WERI-Rb-1 (cell line): ENCODE results near the gene GARIN5A.
"Not testable (repeated sequence)": the region's sequence is repeated elsewhere in the genome, so short reads cannot be mapped to it uniquely, and the experiment has no call there.

Experiments
- DNase-seq: peaks from one replicate; pipeline ENCODE4 v3.0.0-alpha.2; 2020
- H3K27ac ChIP-seq: fragments of 250-450 bp; sonication (Bioruptor Pico); 2 replicates; pipeline ENCODE4 v1.5.1; 2020; ENCODE audit warnings: mild to moderate bottlenecking, moderate library complexity
- H3K27me3 ChIP-seq: fragments of 250-450 bp; sonication (Bioruptor Pico); 2 replicates; pipeline ENCODE4 v1.5.1; 2021; ENCODE audit warnings: mild to moderate bottlenecking, low read depth, moderate library complexity; ENCODE audit not compliant: insufficient read depth, severe bottlenecking
- H3K36me3 ChIP-seq: fragments of 250-450 bp; sonication (Bioruptor Pico); 2 replicates; pipeline ENCODE4 v1.5.1; 2020; ENCODE audit warnings: mild to moderate bottlenecking, moderate library complexity
- H3K4me3 ChIP-seq: 2 replicates; pipeline ENCODE4 v1.5.1; 2011; ENCODE audit warnings: low read depth, mild to moderate bottlenecking, control low read depth, low read length
- H3K9me3 ChIP-seq: fragments of 250-450 bp; sonication (Bioruptor Pico); 2 replicates; pipeline ENCODE4 v1.5.1; 2021; ENCODE audit warnings: mild to moderate bottlenecking, moderate library complexity; ENCODE audit not compliant: severe bottlenecking
- TF ChIP-seq, protein P1 (sequence below): IDR thresholded peaks from 2 replicates; pipeline ENCODE4 v1.5.1; 2011; ENCODE audit warnings: low read depth, mild to moderate bottlenecking, control low read depth, inconsistent platforms, low read length

Gene GARIN5A

DNA sequence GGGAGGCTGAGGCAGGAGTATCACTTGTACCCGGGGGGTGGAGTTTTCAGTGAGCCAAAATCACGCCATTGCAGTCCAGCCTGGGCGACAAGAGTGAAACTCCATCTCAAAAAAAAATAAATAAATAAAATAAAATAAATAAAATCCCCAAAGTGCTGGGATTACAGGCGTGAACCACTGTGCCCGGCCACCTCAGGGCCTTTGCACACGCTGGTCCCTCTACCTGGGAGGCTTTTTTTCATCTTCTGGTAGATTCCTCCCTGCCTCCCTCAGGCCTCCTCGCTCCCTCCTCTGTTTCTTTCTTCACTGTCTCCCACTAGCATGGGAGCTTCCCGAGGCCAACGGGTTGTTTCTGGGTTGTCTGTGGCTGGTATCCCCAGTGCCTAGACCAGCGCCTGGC is 28.9 kb downstream of the GARIN5A start:
- H3K36me3 ChIP-seq = no peaks in the 10 kb centered on the region
- no peak overlapping the region for H3K4me3 ChIP-seq
- H3K27ac ChIP-seq = no peak overlapping the region
- DNase-seq = no peak
- TF ChIP-seq, protein P1, sequence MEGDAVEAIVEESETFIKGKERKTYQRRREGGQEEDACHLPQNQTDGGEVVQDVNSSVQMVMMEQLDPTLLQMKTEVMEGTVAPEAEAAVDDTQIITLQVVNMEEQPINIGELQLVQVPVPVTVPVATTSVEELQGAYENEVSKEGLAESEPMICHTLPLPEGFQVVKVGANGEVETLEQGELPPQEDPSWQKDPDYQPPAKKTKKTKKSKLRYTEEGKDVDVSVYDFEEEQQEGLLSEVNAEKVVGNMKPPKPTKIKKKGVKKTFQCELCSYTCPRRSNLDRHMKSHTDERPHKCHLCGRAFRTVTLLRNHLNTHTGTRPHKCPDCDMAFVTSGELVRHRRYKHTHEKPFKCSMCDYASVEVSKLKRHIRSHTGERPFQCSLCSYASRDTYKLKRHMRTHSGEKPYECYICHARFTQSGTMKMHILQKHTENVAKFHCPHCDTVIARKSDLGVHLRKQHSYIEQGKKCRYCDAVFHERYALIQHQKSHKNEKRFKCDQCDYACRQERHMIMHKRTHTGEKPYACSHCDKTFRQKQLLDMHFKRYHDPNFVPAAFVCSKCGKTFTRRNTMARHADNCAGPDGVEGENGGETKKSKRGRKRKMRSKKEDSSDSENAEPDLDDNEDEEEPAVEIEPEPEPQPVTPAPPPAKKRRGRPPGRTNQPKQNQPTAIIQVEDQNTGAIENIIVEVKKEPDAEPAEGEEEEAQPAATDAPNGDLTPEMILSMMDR = no peak
- H3K27me3 ChIP-seq = no peaks in the 10 kb centered on the region
- peaks cover 5% of the 10 kb centered on the region for H3K9me3 ChIP-seq

- no peaks in the 10 kb centered on the region for H3K36me3 ChIP-seq
- H3K9me3 ChIP-seq = peaks cover 5% of the 10 kb centered on the region
- DNase-seq = no peak
- H3K4me3 ChIP-seq = no peak overlapping the region
- TF ChIP-seq, protein P1 = no peak
- H3K27me3 ChIP-seq = no peaks in the 10 kb centered on the region
- H3K27ac ChIP-seq = no peak overlapping the region
Observed at GRCh38 chr19:50447053-50447452, 29.6 kb downstream of the GARIN5A start.

DNA sequence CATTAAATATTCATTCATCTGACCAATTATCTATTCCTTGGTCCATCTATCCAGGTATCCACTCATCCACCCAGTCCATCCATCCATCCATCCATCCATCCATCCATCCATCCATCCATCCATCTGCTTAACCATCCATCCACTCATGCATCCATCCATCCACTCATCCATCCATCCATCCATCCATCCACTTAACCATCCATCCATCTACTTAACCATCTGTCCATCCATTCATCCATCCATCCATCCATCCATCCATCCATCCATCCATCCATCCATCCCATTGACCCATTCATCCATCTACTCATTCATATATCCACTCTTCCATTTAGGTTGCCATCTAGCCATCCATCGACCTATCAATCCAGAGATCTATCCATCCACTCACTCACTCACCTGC is 32.6 kb downstream of the GARIN5A start:
- peaks cover 5% of the 10 kb centered on the region for H3K9me3 ChIP-seq
- no peak for DNase-seq
- H3K4me3 ChIP-seq = no peak overlapping the region
- TF ChIP-seq, protein P1 = no peak
- H3K27ac ChIP-seq = no peak overlapping the region
- no peaks in the 10 kb centered on the region for H3K36me3 ChIP-seq
- peaks cover 3% of the 10 kb centered on the region for H3K27me3 ChIP-seq

- H3K9me3 ChIP-seq, H3K4me3 ChIP-seq, DNase-seq, H3K36me3 ChIP-seq, H3K27ac ChIP-seq, H3K27me3 ChIP-seq: not testable (repeated sequence)
Observed at GRCh38 chr19:50439130-50439529, 37.5 kb downstream of the GARIN5A start.

DNA sequence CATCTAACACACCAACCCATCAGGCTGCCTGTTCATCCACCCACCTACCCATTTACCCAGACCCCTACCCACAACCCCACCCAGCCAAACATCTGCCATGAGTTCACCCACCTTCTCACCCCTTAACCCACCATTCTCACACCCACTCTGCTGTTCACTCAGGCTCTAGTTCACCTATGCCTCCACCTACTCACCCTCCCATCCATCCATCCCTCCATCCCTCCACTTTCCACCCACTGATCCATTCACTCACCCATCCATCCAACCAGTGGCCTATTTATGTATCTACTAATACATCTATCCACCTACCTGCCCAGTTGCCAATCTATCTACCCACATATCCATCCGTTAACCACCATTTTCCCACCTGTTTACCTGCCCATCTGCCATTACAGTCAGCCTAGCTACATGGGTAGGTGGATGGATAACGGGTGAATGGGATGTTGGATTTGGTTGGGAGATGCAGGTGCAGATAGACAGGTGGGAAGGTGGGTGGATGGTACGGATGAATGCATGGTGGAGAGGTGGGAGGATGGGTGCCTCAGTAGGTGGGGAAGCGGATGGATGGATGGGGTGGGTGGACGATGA is 38.7 kb downstream of the GARIN5A start:
- DNase-seq = no peak
- TF ChIP-seq, protein P1 = no peak
- H3K27ac ChIP-seq = no peak overlapping the region
- no peak overlapping the region for H3K4me3 ChIP-seq
- no peaks in the 10 kb centered on the region for H3K36me3 ChIP-seq
- H3K9me3 ChIP-seq = no peaks in the 10 kb centered on the region
- peaks cover 9% of the 10 kb centered on the region for H3K27me3 ChIP-seq

GRCh38 chr19:50435627-50436026 is 41.0 kb downstream of the GARIN5A start:
- no peak for DNase-seq
- Histone ChIP-seq H3K27me3 (peaks cover 9% of the 10 kb centered on the region), H3K36me3 (no peaks in the 10 kb centered on the region), H3K4me3 (no peak overlapping the region), H3K27ac (no peak overlapping the region), H3K9me3 (no peaks in the 10 kb centered on the region)
- TF ChIP-seq, protein P1 = no peak
